Activated CD8-positive, alpha-beta T cell treated with anti-CD3 and anti-CD28 coated beads for 36 hours (primary cell): ENCODE measurements around the gene ZIC2. TPM values are rescaled to one million over a fixed set of nuclear protein-coding genes. Genes with fewer than 3 reads are reported as not detected.

ENCODE experiments used
- ATAC-seq: fragments of 200-7000 bp; cut with Tn5 transposase; one replicate; pipeline ENCODE4 v1.10.0; 2021; ENCODE audit warnings: mild to moderate bottlenecking, moderate library complexity
- CTCF ChIA-PET: fragments of 350-600 bp; sonication (Branson Sonifier 250); formaldehyde crosslinking; loops from one replicate; lab custom pipeline; 2021; ENCODE audit warnings: antibody characterized with exemption; lab: Charles Lee
- POLR2A ChIA-PET: fragments of 350-600 bp; sonication (Branson Sonifier 250); formaldehyde crosslinking; loops from one replicate; lab custom pipeline; 2021; ENCODE audit warnings: antibody characterized with exemption; lab: Charles Lee
- DNase-seq: peaks from one replicate; pipeline ENCODE4 v3.0.0-alpha.2; 2020
- H3K27ac Mint-ChIP-seq: one replicate; pipeline ENCODE4 v1.8.0; 2021; ENCODE audit warnings: mild to moderate bottlenecking, mixed read lengths
- H3K27me3 Mint-ChIP-seq: one replicate; pipeline ENCODE4 v1.8.0; 2021; ENCODE audit warnings: mixed read lengths
- H3K36me3 Mint-ChIP-seq: one replicate; pipeline ENCODE4 v1.8.0; 2021; ENCODE audit warnings: low read depth, mixed read lengths
- H3K4me1 Mint-ChIP-seq: one replicate; pipeline ENCODE4 v1.8.0; 2021; ENCODE audit warnings: low read depth, mixed read lengths
- H3K4me3 Mint-ChIP-seq: one replicate; pipeline ENCODE4 v1.8.0; 2021; ENCODE audit warnings: mild to moderate bottlenecking, moderate library complexity, mixed read lengths
- H3K9me3 Mint-ChIP-seq: one replicate; pipeline ENCODE4 v1.8.0; 2021; ENCODE audit warnings: mixed read lengths
- intact Hi-C: fragments of 100-400 bp; cut with micrococcal nuclease; formaldehyde crosslinking; loops from one replicate; pipeline ENCODE4 v1.10.0; 2022
- total RNA-seq, 2 experiments: library from RNA; stranded (reverse); gene quantifications; one replicate each; pipeline ENCODE4 v1.2.3, GENCODE V29; 2021
- TF ChIP-seq, protein P1 (sequence below): fragments of 200-600 bp; IDR thresholded peaks from one replicate; pipeline ENCODE4 v1.8.0; 2022; ENCODE audit warnings: antibody characterized with exemption, mild to moderate bottlenecking

Gene ZIC2
- total RNA-seq, 2 experiments from 2014 or later = not detected

DNA sequence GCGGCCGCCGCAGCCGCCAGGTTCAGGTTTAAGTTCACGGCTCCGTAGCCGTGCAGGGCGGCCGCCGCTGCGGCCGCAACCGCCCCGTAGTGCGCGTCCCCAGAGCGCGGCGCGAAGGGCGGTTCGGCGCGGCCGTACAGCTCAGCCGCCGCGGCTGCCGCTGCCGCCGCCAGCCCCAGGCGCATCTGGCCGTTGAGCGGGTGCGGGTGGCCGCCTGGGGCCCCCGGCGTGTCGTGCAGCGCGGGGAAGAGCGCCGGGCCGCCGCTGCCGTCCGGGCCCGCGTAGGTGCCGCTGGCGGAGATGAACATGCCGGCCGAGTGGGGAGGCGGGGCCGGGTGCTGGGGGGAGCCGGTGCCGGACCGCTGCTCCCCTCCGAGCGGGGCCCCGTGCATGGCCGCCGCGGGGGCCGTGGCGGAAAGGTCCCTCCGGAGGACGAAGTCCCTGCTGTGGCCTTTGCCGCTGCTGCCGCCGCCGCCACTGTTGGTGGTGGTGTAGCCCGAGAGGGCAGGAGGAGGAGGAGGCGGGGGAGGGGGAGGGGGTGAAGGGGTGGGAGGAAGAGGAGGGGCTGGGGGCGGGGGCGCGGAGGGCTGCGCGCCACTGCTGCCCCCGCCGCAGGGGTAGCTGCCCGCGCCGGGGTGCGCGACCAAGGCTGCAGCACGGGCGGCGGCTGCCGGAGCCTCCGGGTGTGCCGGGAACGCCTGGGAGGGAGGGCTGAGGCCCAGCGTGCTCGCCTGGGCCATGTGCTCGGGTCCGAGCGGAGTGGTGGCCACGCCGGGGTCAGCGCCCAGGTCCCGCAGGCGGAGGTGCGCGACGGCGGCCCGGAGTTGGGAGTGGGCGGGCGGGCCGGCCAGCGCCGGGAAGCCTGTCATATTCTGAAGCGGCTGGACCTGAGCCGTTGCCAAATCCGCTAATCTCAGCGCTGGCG lies 10.7 kb upstream of the ZIC2 start:
- CTCF ChIA-PET = interaction anchor here (1.0 to 1.3 kb wide), 3 partner anchors 10 to 264 kb away, joined by 3 to 4 read pairs (median 4); partner anchors contain the start of gene ZIC2
- H3K27me3 Mint-ChIP-seq = peaks cover 74% of the 10 kb centered on the region
- H3K36me3 Mint-ChIP-seq = peaks cover 6% of the 10 kb centered on the region
- peaks cover 19% of the 10 kb centered on the region for H3K4me1 Mint-ChIP-seq
- intact Hi-C loops = no loop called here
- peak; percentile 14 for ATAC-seq
- POLR2A ChIA-PET = no interaction called here
- no peak for DNase-seq
- peak overlapping the region; percentile 44 for H3K4me3 Mint-ChIP-seq
- TF ChIP-seq, protein P1, sequence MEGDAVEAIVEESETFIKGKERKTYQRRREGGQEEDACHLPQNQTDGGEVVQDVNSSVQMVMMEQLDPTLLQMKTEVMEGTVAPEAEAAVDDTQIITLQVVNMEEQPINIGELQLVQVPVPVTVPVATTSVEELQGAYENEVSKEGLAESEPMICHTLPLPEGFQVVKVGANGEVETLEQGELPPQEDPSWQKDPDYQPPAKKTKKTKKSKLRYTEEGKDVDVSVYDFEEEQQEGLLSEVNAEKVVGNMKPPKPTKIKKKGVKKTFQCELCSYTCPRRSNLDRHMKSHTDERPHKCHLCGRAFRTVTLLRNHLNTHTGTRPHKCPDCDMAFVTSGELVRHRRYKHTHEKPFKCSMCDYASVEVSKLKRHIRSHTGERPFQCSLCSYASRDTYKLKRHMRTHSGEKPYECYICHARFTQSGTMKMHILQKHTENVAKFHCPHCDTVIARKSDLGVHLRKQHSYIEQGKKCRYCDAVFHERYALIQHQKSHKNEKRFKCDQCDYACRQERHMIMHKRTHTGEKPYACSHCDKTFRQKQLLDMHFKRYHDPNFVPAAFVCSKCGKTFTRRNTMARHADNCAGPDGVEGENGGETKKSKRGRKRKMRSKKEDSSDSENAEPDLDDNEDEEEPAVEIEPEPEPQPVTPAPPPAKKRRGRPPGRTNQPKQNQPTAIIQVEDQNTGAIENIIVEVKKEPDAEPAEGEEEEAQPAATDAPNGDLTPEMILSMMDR = no peak
- no peak overlapping the region for H3K27ac Mint-ChIP-seq
- H3K9me3 Mint-ChIP-seq = peaks cover 14% of the 10 kb centered on the region

DNA sequence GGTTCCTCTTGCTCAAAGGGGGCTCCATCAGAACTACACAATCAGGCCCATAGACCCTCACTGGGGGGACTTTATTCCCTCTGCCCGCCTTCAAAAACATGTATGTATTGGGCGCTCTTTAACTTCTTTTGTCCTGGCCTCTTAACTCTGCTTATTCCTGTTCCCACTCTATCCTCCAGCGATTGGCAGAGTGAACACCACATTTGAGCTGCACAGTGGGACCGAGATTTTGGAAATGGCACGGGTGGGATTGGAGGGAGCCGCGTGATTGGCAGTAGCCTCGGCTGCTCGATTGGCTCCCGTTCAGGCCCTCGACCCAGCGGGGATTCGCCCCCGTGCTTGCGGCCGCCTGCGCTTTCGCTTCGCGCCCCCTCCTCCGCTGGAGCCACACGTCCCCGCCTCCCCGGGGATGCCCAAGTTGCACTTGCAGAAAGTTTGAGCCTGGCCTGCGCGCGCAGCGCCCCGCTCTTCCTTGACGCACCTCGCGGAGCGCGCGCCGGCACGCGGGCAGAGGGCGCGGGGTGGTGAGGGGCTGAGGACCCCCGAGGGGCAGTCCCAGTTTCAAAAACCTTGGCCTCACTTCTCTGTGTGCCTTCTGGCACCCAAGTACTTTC lies 9.9 kb upstream of the ZIC2 start, which contains the start of gene ZIC5:
Gene ZIC5 (minus strand): TSS at position 192 of the 614 bp plus-strand sequence. CDS start 164 bp downstream, at position 28.
- ATAC-seq (no peak), DNase-seq (no peak)
- ChIA-PET CTCF (no interaction called here), POLR2A (no interaction called here)
- peak within 1 kb of the TSS; percentile 44 for H3K4me3 Mint-ChIP-seq
- H3K36me3 Mint-ChIP-seq = peaks cover 6% of the 10 kb centered on the region
- H3K9me3 Mint-ChIP-seq = peaks cover 18% of the 10 kb centered on the region
- intact Hi-C loops = no loop called here
- peaks cover 19% of the 10 kb centered on the region for H3K4me1 Mint-ChIP-seq
- TF ChIP-seq, protein P1 = no peak
- no peak within 1 kb of the TSS for H3K27ac Mint-ChIP-seq
- H3K27me3 Mint-ChIP-seq = peaks cover 74% of the 10 kb centered on the region

DNA sequence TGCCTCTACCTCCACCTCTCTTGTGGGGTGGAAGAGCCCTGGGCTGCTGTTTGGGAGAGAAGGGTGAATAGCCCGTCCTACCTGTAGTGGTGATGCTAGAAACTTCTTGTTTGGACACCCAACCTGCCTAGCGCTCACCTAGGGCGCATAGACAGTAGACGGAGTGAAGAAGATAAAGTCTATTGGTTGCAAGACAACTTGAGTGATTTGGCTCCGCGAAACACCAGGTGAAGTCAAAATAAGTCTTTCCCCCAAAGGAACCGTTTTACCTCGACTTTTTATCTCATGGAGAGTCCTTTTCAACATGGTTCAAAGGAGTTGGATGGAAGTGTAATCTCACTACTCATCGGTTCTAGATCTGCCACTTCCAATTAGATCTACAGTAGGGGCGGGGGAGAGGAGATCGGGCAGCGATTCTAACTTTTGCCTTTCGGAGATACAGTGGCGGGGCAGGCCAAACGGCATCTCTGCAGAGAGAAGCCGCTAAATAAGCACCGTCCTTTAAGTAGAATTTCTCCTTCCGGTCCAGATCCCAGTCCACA lies 9.3 kb upstream of the ZIC2 start:
- intact Hi-C loops = no loop called here
- H3K9me3 Mint-ChIP-seq = peaks cover 20% of the 10 kb centered on the region
- ATAC-seq = no peak
- H3K27ac Mint-ChIP-seq = no peak overlapping the region
- H3K4me1 Mint-ChIP-seq = peaks cover 19% of the 10 kb centered on the region
- peaks cover 75% of the 10 kb centered on the region for H3K27me3 Mint-ChIP-seq
- POLR2A ChIA-PET = no interaction called here
- H3K4me3 Mint-ChIP-seq = peak overlapping the region; percentile 4
- H3K36me3 Mint-ChIP-seq = peaks cover 6% of the 10 kb centered on the region
- CTCF ChIA-PET = no interaction called here
- no peak for DNase-seq
- TF ChIP-seq, protein P1 = no peak

DNA sequence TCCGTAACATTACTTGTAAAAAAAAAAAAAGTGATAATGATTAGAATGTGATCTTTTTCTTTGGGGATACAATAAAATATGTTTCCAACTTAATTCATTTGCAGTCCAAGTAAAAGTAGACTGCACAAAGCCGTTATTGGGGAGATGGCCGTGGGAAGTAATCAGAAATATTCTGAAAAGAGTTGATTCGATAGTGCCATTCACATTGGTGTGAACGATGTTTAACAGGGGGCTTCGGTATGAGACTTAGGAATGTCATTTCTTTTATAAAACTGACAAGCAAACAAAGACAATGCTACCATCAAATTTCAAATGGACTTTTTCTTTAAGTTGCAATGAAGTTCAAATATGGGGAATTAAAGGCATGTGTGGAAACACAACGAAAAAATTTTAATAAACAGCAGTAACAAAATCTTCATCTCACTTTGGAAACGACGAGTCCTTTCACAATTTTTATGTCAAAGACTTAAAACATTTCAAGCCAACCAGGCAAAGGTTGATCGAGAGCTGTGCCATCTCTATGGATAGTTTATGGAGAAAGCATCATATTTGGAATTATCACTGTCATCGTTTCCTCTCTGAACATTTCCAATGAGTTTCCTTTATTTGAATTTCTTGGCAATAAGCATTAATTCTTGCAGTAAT lies 8.3 kb upstream of the ZIC2 start:
- DNase-seq = no peak
- ChIA-PET CTCF (interaction anchor here (1.0 to 1.5 kb wide), 3 partner anchors 14 to 73 kb away, joined by 4 to 5 read pairs (median 4); no protein-coding TSS in a partner anchor), POLR2A (interaction anchor here (1.0 to 1.4 kb wide), 2 partner anchors 10 to 12 kb away, joined by 4 to 5 read pairs; no protein-coding TSS in a partner anchor)
- TF ChIP-seq, protein P1 = no peak
- no peak for ATAC-seq
- Mint-ChIP-seq H3K27me3 (peaks cover 78% of the 10 kb centered on the region), H3K27ac (no peak overlapping the region), H3K4me3 (no peak overlapping the region), H3K4me1 (peaks cover 17% of the 10 kb centered on the region), H3K9me3 (peaks cover 23% of the 10 kb centered on the region), H3K36me3 (peaks cover 6% of the 10 kb centered on the region)
- intact Hi-C loops = no loop called here
